Measurements from ENCODE around the gene PHAF1.

GRCh38 chr16:67170168-67170948 lies 60.6 kb downstream of the PHAF1 start, which contains the start of gene NOL3:
- TF ChIP-seq, protein P1, sequence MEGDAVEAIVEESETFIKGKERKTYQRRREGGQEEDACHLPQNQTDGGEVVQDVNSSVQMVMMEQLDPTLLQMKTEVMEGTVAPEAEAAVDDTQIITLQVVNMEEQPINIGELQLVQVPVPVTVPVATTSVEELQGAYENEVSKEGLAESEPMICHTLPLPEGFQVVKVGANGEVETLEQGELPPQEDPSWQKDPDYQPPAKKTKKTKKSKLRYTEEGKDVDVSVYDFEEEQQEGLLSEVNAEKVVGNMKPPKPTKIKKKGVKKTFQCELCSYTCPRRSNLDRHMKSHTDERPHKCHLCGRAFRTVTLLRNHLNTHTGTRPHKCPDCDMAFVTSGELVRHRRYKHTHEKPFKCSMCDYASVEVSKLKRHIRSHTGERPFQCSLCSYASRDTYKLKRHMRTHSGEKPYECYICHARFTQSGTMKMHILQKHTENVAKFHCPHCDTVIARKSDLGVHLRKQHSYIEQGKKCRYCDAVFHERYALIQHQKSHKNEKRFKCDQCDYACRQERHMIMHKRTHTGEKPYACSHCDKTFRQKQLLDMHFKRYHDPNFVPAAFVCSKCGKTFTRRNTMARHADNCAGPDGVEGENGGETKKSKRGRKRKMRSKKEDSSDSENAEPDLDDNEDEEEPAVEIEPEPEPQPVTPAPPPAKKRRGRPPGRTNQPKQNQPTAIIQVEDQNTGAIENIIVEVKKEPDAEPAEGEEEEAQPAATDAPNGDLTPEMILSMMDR (conservative IDR thresholded peaks at IDR 0.05 in 1 of 2, IDR thresholded peaks at IDR 0.05 in 1 of 2; ENCODE audit: extremely low read depth in 1 of 2, insufficient read depth in 1 of 2, low read depth in 1 of 2, low read length in 2 of 2) = no peak
- TF ChIP-seq EZH2 (IDR thresholded peaks at IDR 0.05; ENCODE audit: borderline replicate concordance, low read length) = no peak
